ENCODE results near the gene ABCC12.

- TF ChIP-seq CTCF (IDR thresholded peaks at IDR 0.05; ENCODE audit: low read length) (no peak), EZH2 (IDR thresholded peaks at IDR 0.05; ENCODE audit: borderline replicate concordance, low read length) (no peak)
These were observed 41.4 kb downstream of the ABCC12 start for GRCh38 chr16:48114410-48114809.
